ENCODE results near the gene TGM4.

The TGM4 gene

DNA sequence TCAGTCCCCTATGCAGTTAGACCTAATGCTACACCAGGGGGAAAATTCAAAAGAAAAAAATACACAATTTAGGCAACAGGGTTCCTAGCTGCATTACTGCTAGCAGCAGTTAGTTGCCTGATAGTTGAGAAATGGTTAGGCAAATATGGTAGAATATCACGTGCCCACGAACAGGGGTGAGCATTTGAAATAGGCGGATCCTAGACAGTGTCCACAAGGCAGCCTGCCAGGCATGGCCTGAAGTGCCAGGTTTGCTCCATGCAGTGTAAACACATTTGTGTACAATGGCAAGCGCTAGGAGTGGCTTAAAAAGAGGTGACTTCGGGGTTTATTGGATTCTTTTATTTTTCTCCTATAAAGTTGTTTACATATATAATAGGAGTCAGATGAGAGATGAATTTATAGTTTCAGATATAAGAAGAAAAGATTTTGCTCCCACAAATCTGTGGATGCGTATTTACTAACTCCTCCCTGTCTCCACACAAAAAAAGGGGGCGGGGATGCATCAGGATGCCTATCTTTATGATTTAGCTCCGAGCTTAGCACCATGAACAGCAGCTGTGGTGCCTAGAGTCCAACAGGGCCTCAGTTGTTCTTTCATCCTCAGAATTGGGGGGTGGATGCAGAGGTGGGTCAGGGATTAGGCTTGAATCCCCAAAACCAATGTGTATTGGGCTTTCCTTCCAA, 3.9 kb upstream of the TGM4 start:
- Histone ChIP-seq H2AFZ (ENCODE audit: low read depth) (no peak overlapping the region), H3K79me2 (ENCODE audit: insufficient read depth, low read depth) (no peaks in the 10 kb centered on the region), H3K27me3 (ENCODE audit: insufficient read depth, low read depth) (no peaks in the 10 kb centered on the region), H3K4me1 (ENCODE audit: low read depth, poor library complexity, severe bottlenecking) (peaks cover 25% of the 10 kb centered on the region), H3K9ac (no peak overlapping the region), H3K36me3 (ENCODE audit: insufficient read depth) (no peaks in the 10 kb centered on the region), H4K20me1 (ENCODE audit: insufficient read depth) (no peaks in the 10 kb centered on the region), H3K4me2 (no peak overlapping the region), H3K4me3 (IDR thresholded peaks at IDR 0.05; ENCODE audit: insufficient read depth, low read depth, low read length) (no peak overlapping the region), H3K27ac (no peak overlapping the region)
- no peak for TF ChIP-seq CTCF (conservative IDR thresholded peaks at IDR 0.05; ENCODE audit: low read depth, low read length)

- Histone ChIP-seq H3K4me2 (no peak overlapping the region), H3K9ac (no peak overlapping the region), H3K36me3 (ENCODE audit: insufficient read depth) (no peaks in the 10 kb centered on the region), H2AFZ (ENCODE audit: low read depth) (no peak overlapping the region), H3K27me3 (ENCODE audit: insufficient read depth, low read depth) (no peaks in the 10 kb centered on the region), H4K20me1 (ENCODE audit: insufficient read depth) (no peaks in the 10 kb centered on the region), H3K27ac (no peak overlapping the region), H3K4me3 (IDR thresholded peaks at IDR 0.05; ENCODE audit: insufficient read depth, low read depth, low read length) (no peak overlapping the region), H3K79me2 (ENCODE audit: insufficient read depth, low read depth) (no peaks in the 10 kb centered on the region), H3K4me1 (ENCODE audit: low read depth, poor library complexity, severe bottlenecking) (peaks cover 9% of the 10 kb centered on the region)
- no peak for TF ChIP-seq CTCF (conservative IDR thresholded peaks at IDR 0.05; ENCODE audit: low read depth, low read length)
Measured at GRCh38 chr3:44875596-44875995, 1.2 kb downstream of the TGM4 start.

DNA sequence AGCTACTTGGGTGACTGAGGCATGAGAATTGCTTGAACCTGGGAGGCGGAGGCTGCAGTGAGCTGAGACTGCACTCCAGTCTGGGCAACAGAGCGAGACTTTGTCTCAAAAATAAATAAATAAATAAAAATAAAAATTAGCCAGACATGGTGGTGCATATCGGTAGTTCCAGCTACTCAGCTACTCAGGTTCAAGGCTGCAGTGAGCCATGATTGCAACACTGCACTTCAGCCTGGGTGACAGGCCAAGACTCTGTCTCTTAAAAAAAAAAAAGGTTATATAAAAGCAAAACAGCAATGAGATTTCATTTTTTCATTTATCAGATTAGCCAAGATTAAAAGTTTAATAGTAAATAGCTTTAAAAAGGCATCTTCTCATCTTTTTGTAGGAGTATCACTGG, 2.9 kb downstream of the TGM4 start:
- H3K36me3 ChIP-seq (ENCODE audit: insufficient read depth): no peaks in the 10 kb centered on the region
- no peak for TF ChIP-seq CTCF (conservative IDR thresholded peaks at IDR 0.05; ENCODE audit: low read depth, low read length)

DNA sequence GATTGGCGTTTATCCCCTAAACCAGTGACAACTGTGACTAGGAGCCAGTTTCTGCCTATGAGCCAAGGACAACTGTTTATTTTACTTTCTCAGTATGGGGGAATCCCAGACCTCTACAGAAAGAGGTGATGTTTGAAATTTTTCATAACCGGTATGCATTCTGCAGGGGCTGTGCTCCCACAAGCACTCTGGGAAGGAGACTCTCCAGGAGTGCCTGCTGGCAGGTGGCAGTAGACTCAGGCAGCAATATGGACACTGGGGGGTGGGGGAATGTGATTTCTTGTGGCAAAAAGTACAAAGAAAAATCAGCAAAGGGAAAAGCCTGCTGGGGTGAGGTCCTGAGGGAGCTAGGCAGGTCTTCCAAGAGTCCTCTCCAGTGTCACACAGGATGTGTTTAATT, 5.9 kb downstream of the TGM4 start:
- Histone ChIP-seq H3K27ac (no peak overlapping the region), H3K4me3 (IDR thresholded peaks at IDR 0.05; ENCODE audit: insufficient read depth, low read depth, low read length) (no peak overlapping the region), H3K4me1 (ENCODE audit: low read depth, poor library complexity, severe bottlenecking) (peaks cover 14% of the 10 kb centered on the region), H3K4me2 (no peak overlapping the region), H3K27me3 (ENCODE audit: insufficient read depth, low read depth) (no peaks in the 10 kb centered on the region), H3K36me3 (ENCODE audit: insufficient read depth) (no peaks in the 10 kb centered on the region), H3K79me2 (ENCODE audit: insufficient read depth, low read depth) (no peaks in the 10 kb centered on the region), H3K9ac (no peak overlapping the region), H2AFZ (ENCODE audit: low read depth) (no peak overlapping the region), H4K20me1 (ENCODE audit: insufficient read depth) (no peaks in the 10 kb centered on the region)
- TF ChIP-seq CTCF (conservative IDR thresholded peaks at IDR 0.05; ENCODE audit: low read depth, low read length): no peak

More for the DNA sequence above, 2.9 kb downstream of the TGM4 start:
- no peak overlapping the region for H3K27ac ChIP-seq
- H3K4me1 ChIP-seq (ENCODE audit: low read depth, poor library complexity, severe bottlenecking): peaks cover 14% of the 10 kb centered on the region
- H3K4me3 ChIP-seq (IDR thresholded peaks at IDR 0.05; ENCODE audit: insufficient read depth, low read depth, low read length): no peak overlapping the region
- no peak overlapping the region for H3K9ac ChIP-seq
- no peaks in the 10 kb centered on the region for H3K27me3 ChIP-seq (ENCODE audit: insufficient read depth, low read depth)
- H2AFZ ChIP-seq (ENCODE audit: low read depth): no peak overlapping the region
- H3K4me2 ChIP-seq: no peak overlapping the region
- no peaks in the 10 kb centered on the region for H4K20me1 ChIP-seq (ENCODE audit: insufficient read depth)
- H3K79me2 ChIP-seq (ENCODE audit: insufficient read depth, low read depth): no peaks in the 10 kb centered on the region
